HG02885 (cell line): ENCODE data around the gene CDKAL1.
A peak's percentile ranks its signal among the peaks of the same experiment; 100 is the strongest.

ENCODE experiments used
- ATAC-seq: cut with Tn5 transposase; IDR thresholded peaks from one replicate; pipeline ENCODE4 v1.9.1; 2021; ENCODE audit warnings: mild to moderate bottlenecking; ENCODE audit not compliant: unreplicated experiment, poor library complexity

CDKAL1 gene

GRCh38 chr6:20664250-20664649 is 130.0 kb downstream of the CDKAL1 start:
- ATAC-seq, result no peak

GRCh38 chr6:20665290-20665689 is 131.0 kb downstream of the CDKAL1 start:
- ATAC-seq, result no peak

- ATAC-seq, result peak; percentile 94
These were observed 135.5 kb downstream of the CDKAL1 start for GRCh38 chr6:20669571-20670314.

- no peak for ATAC-seq
These were observed 136.5 kb downstream of the CDKAL1 start for GRCh38 chr6:20670750-20671149.

GRCh38 chr6:20672038-20672437 is 137.8 kb downstream of the CDKAL1 start:
- no peak for ATAC-seq

GRCh38 chr6:20673458-20673857 is 139.2 kb downstream of the CDKAL1 start:
- ATAC-seq, result no peak

- no peak for ATAC-seq
These were observed 140.4 kb downstream of the CDKAL1 start for GRCh38 chr6:20674664-20675063.

GRCh38 chr6:20678831-20679352 is 144.6 kb downstream of the CDKAL1 start:
- ATAC-seq, result no peak

- peak; percentile 80 for ATAC-seq
These were observed 146.5 kb downstream of the CDKAL1 start for GRCh38 chr6:20680697-20681165.

GRCh38 chr6:20681243-20681684 is 147.0 kb downstream of the CDKAL1 start:
- ATAC-seq, result peak; percentile 33

GRCh38 chr6:20684474-20684873 is 150.2 kb downstream of the CDKAL1 start:
- no peak for ATAC-seq

GRCh38 chr6:20686142-20686541 is 151.9 kb downstream of the CDKAL1 start:
- no peak for ATAC-seq

GRCh38 chr6:20687494-20687893 is 153.2 kb downstream of the CDKAL1 start:
- ATAC-seq, result no peak

GRCh38 chr6:20688710-20689500 is 154.6 kb downstream of the CDKAL1 start:
- peak; percentile 92 for ATAC-seq

- no peak for ATAC-seq
These were observed 156.9 kb downstream of the CDKAL1 start for GRCh38 chr6:20691185-20691584.

- no peak for ATAC-seq
These were observed 157.8 kb downstream of the CDKAL1 start for GRCh38 chr6:20692023-20692422.

- ATAC-seq, result no peak
These were observed 159.3 kb downstream of the CDKAL1 start for GRCh38 chr6:20693466-20694063.

- no peak for ATAC-seq
These were observed 162.4 kb downstream of the CDKAL1 start for GRCh38 chr6:20696676-20697075.

- ATAC-seq, result no peak
These were observed 164.4 kb downstream of the CDKAL1 start for GRCh38 chr6:20698675-20699074.

- no peak for ATAC-seq
These were observed 165.1 kb downstream of the CDKAL1 start for GRCh38 chr6:20699402-20699801.

- no peak for ATAC-seq
These were observed 166.1 kb downstream of the CDKAL1 start for GRCh38 chr6:20700375-20700774.
